ENCODE measurements around the gene ANKZF1.

The ANKZF1 gene

DNA sequence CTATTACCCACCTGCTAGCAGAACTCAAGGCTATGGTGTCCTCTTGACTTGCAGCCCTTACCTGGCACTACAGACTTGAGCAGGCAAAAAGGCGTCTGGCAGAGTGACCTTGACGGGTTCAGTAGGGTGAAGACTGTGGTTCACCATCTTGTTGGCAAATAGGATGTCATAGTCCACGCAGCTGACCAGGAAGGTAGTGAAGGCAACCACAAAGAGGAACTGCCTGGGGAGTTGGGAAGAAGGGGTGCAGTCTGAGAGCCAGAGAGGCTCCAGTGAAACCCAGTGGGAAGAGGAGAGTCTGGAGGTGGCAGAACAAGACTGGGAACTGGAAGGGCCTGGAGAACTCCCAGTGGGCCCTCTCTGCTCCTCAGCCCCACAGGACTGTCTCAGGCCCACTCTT is 4.3 kb upstream of the ANKZF1 start:
- FAIRE-seq, result no peak
- no peak for DNase-seq (ENCODE audit: insufficient read length, low spot score)

DNA sequence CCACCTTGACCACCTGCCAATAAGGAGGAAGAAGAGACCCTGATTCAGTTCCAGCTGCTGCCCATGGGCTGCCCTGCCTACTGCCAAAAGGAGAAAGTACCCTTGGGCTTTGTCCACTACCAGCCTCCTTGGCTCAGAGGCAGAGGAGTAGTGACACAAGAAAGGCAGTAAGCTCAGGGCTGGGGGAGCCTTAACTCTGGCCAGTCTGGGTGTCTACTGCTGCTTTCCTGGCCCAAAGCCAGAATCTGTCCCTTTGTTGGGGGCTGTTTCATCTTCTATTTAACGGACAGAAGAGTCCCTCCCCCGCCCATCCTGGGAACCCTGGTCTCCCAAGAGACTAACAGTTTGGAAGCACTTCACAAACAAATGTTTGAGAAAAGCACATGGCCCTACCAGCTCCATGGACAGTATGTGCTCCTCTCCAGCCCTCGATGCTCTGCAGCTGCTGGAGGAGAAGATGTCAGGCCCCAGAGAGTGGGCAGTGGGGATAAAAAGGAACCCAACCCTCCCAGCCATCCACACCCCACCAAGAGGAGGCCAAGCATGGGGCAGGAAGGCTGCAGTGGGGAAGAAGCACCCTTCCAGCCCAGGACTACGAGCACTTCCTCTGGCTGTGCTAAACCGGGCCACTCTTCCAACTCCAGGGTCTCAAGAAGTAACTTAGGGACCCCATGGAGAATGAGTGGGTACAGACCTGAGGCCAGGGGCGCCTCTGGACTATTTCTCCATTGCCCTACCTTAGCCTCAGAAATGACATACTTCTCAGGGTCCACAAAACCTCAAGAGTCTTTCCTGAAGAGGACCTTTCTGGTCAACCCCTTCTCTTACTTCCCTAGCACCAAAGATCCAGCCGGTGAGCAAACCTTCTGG is 1.3 kb upstream of the ANKZF1 start:
- FAIRE-seq (no peak), DNase-seq (ENCODE audit: insufficient read length, low spot score) (no peak)

DNA sequence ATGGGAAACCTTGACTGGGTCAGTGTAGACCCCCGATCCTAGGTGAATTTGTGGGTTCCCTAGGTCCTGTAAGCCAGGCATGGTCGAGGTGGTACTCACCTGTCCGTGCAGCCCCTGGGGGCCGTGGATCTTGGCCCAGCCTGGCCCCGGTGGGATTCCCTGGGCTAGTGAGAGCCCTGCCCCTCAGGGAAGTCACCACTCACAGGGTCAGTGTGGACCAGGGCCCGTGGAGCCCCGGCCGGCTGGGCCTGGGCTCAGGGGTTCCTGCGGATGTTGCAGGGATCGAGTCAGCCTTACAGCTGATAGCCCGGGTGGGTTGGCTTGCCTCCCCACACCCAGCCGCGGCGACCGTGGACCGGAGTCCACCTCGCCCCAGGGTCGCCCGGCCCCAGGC is 698 bp upstream of the ANKZF1 start:
- FAIRE-seq (no peak), DNase-seq (ENCODE audit: insufficient read length, low spot score) (no peak)

DNA sequence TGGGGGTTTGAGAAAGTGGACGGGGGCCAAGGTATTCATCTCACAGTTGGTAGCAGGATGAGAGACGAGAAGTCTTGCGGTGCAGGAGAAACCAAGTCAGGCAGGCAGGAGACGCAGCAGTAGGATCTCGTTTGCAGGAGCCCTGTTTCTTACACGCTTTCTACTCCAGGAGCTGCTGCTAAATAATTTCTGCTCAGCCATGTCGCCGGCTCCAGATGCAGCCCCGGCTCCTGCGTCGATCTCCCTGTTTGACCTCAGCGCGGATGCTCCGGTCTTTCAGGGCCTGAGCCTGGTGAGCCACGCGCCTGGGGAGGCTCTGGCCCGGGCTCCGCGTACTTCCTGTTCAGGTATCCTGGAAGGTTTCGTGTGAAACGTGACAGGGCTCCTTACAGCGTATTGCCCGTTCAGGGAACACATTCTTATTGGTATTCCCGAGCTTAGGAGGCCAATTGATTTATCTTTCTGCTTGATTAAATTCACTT is 494 bp downstream of the ANKZF1 start:
- no peak for DNase-seq (ENCODE audit: insufficient read length, low spot score)
- no peak for FAIRE-seq

DNA sequence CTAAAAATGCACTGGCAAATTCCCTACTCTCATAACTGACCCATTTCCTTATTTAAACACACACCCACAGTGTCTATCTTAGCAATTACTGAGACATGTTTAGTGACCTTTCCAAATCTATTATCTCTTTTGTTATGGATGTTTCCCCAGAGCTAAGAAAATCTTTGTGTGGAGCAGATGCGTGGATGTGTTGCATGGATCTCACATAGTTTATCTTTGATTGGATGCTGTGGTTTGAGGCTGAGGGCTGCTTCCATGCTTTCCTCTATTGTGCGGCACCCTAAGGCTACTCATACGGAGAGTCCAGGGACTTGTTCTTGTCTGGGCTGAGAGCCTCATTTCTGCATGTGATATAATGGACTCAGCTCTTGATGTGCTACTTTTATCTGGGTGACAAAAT is 4.7 kb downstream of the ANKZF1 start:
- no peak for FAIRE-seq
- no peak for DNase-seq (ENCODE audit: insufficient read length, low spot score)

DNA sequence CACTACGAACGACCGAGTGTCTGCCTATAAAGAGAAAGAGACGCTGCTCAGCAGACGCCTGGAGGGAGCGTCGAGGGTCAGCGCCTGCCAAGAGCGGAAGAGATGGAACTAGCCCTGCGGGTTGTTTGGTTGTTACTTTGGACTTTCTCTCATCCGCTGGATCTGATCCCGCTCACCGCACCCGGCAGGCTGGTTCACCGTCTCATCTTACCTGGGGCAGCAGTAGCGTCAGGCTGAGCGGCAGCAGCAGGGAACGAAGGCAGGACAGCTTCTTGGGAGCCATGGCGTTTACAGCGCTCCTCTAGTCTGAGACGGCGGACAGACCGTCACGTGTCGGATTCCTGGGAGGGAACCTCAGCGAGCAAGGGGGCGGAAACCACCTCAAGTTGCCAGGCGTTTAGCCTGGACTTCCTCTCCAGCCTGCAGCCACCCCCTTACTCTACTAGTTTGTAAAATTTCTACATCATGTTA is 13.7 kb downstream of the ANKZF1 start:
- FAIRE-seq (no peak), DNase-seq (ENCODE audit: insufficient read length, low spot score) (no peak)

DNA sequence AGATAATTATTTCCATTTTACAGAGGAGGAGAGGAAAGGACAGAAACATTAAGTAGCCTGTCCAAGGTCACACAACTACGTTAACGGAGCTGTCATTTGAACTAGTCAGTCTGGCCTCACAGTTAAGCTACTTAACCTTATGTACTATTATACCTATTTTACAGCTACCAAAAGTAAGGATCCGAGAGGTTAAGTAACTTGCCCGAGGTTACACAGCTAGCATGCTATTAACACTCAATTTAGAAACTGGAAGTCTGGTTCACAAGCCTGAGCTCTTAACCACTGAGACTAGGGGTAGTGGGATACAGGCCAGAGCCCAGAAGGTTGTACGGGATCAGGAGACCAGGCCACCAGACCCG is 15.2 kb downstream of the ANKZF1 start:
- FAIRE-seq (no peak), DNase-seq (ENCODE audit: insufficient read length, low spot score) (no peak)

DNA sequence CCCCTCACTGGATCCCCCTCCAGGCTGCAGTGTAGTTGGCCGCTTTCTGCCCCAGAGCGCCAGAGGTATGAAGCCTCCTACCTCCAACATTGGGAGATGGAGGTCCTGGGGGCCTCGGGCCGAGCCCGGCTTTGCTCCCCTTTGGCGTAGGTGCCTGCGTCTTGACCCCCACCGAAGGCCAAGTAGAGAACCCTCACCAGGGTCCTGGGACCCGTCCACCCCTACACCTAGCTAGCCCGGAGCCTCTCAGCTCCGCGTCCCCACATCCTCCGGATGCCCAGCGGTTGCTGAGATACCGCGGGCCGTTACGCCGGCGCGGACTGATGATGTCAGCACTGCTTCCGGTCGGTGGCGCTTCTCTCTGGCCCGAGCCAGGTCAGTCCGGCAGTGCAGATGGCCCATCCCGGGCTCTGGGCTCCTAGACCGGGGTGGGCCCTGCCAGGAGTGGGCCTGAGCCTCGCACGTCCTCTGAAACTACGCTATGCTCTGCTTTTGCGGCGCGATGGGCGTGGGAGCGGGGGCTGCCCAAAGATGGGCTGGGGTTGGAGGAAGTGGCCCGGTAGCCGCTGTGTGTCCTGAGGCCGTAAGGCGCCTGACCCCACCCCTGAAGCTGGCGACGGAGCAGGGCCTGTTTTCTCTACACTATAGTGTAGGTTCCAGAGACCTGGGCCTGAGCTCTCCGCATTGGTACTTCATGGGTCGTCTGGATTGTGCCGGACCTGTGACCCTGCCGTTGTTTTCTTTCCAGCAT is 15.7 kb downstream of the ANKZF1 start, which contains the start of the genes GLB1L and STK16:
Gene GLB1L, minus strand, starts transcription at position 297 of the 751 bp plus-strand sequence. CDS start 1,871 bp downstream, outside the sequence.
Gene STK16, plus strand, starts transcription at position 332 of the 751 bp plus-strand sequence. CDS start 521 bp downstream, outside the sequence.
- peak; percentile 89 for FAIRE-seq
- peak; percentile 97 for DNase-seq (ENCODE audit: insufficient read length, low spot score)

DNA sequence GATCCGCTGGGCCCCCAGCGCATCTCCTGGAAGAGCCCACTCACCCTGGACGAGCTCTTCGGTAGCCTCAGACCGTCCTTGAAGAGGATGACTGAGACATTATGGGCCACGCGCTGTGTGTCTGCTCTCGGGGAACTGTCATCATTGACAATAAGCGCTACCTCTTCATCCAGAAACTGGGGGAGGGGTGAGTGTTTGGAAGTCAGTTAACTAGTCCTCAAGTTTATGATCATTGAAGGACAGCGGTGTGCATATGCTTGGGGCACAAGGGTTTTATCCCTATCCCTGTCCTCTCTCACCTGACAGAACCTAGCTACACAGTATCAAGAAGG is 16.3 kb downstream of the ANKZF1 start:
- FAIRE-seq, result no peak
- no peak for DNase-seq (ENCODE audit: insufficient read length, low spot score)

DNA sequence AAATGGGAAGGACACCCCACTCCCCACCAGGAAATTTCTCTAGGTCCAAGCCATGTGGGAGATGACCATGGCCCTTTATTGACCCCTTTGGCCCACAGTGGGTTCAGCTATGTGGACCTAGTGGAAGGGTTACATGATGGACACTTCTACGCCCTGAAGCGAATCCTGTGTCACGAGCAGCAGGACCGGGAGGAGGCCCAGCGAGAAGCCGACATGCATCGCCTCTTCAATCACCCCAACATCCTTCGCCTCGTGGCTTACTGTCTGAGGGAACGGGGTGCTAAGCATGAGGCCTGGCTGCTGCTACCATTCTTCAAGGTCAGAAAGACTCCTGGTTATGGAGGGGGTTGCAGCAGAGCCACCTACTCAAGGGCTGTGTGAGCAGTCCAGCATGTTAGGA is 17.0 kb downstream of the ANKZF1 start:
- FAIRE-seq (no peak), DNase-seq (ENCODE audit: insufficient read length, low spot score) (no peak)

DNA sequence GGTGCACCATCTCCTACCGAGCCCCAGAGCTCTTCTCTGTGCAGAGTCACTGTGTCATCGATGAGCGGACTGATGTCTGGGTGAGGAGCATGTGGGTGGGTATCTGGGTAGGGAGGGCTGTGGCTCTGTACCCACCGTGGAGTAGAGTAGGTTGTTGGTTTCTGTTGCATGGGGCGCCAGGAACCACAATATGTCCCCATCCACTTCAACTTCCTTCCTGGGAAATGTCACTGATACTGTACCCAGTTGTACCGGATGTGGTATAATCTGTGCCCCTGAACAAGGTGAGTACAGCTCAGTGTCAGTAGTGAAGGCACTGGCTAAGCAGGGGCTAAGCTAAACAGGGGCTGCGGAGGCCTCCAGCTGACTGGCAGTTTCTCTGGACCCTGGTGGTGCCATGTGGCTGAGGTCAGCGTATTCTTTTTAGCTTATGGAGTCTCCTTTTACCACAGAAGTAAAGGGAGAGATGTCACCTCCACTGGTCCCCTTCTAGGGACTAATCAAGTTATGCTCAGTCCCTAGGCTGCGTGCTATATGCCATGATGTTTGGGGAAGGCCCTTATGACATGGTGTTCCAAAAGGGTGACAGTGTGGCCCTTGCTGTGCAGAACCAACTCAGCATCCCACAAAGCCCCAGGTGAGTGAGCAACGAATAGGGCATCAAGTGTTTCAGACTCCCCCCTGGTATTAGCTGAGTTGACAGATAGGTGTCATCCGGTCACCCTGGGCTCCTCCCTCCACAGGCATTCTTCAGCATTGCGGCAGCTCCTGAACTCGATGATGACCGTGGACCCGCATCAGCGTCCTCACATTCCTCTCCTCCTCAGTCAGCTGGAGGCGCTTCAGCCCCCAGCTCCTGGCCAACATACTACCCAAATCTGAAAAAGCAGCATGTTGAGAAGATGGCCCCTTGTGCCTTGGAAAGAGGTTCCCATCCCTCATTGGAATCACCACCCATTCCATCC is 18.4 kb downstream of the ANKZF1 start:
- DNase-seq (ENCODE audit: insufficient read length, low spot score), result no peak

DNA sequence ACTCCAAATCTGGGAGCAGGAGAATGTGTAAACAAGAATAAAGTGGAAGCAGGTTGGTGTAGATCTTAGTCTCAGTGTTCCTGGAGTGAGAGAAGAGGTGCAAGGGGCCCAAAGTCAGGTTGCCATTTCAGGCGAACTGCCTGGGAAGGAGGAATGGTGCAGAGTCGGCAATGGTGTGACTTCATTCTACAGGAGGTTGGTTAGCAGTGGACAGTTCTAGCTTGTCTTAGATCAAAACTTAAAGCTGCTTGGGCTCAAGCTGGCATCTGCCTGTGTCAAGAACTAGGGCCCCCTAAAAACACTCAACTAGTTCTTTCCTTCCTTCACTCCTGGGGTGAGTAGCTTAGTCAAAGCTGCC is 19.2 kb downstream of the ANKZF1 start:
- no peak for DNase-seq (ENCODE audit: insufficient read length, low spot score)
- no peak for FAIRE-seq

More for the DNA sequence above, 18.4 kb downstream of the ANKZF1 start:
- FAIRE-seq, result no peak

DNA sequence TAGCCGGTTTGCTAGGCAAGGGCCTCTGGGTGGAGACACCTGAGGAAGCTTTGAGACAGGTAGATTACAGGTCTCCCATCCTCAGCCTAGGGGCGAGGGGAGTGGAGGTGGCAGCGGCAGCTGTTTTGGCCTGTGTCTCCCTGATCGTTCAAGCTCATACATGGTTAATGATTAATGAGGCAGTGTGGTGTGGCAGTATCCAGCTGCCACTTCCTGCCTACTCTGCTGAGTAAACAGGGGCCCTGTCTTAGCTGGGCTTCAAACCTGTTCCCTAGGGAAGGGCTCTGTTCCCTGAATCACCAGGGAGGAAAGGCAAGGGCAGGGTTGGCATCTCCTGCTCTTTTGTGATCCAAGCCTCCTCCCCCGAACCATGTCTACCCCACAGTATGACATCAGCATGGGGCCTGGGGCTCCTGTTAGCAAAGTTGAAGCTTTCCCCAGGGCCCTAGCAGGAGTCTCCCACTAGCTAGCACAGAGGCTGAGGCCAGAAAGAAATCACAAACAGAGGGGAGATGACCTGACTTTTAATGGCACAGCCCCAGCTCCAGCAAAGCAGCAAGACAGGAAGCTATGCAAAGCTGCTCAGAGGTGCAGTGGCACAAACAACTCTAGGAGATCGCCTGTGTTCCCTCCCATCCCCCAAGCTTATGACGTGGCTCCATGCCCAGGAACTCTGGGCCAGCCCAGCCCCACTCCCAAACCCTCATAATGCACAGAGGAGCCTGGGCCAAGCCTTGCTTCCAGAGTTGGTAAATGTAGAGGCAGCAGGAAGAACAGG is 19.8 kb downstream of the ANKZF1 start:
- FAIRE-seq, result no peak

DNA sequence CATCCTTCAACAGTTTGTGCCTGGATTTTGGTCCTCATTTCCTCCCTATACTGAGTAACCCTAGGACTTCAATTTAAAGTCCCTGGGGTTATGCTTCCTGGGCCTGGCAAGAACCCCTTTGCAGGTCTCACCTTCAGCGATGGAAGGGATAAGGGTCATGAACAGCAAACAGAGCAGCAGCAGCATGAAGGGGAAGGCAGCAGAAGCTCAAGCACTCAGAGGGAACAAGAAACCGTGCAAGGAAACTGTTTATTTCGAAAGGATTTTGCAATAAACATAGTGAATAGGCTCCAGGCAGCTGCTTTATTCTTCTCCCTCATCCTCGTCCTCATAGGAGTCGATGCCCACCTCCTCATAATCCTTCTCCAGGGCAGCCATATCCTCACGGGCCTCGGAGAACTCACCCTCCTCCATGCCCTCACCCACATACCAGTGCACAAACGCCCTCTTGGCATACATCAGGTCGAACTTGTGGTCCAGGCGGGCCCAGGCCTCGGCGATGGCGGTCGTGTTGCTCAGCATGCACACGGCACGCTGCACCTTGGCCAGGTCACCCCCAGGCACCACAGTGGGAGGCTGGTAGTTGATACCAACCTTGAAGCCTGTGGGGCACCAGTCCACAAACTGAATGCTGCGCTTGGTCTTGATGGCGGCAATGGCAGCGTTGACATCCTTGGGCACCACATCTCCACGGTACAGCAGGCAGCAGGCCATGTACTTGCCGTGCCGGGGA is 20.6 kb downstream of the ANKZF1 start:
- FAIRE-seq, result no peak
- DNase-seq (ENCODE audit: insufficient read length, low spot score), result no peak

More for the DNA sequence above, 19.8 kb downstream of the ANKZF1 start:
- DNase-seq (ENCODE audit: insufficient read length, low spot score), result no peak

DNA sequence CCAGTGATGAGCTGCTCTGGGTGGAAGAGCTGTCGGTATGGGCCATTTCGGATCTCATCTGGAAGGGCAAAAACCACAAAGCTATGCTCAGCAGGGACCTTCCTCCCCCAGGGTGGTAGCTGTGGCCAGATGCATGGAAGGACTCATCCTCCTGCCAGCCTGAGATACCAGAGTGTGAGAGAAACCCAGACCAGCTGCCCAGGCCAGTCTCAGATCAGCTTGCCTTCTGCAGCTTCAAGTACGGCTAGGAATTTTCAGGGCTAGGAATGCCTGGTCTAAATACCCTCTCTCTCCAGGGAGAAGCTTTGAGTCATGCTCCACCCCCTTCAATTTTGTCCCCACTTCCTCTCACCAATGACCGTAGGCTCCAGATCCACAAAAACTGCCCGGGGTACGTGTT is 22.1 kb downstream of the ANKZF1 start:
- FAIRE-seq, result no peak
- no peak for DNase-seq (ENCODE audit: insufficient read length, low spot score)

DNA sequence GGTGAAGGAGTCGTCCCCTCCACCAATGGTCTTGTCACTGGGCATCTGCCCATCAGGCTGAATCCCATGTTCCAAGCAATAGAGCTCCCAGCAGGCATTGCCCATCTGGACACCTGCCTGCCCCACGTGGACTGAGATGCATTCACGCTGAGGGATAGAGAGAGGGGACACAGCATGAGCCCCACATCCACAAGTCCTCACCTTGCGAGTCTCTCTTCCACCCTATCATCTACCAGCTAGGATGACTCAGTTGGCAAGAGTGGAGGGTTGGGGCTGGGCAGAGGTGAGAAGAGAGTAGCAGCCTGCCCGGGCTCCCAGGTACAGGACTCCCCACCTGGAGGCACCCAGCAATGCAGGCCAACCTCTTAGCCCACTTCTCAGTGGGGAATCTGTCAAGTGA is 22.5 kb downstream of the ANKZF1 start:
- DNase-seq (ENCODE audit: insufficient read length, low spot score) (no peak), FAIRE-seq (no peak)

DNA sequence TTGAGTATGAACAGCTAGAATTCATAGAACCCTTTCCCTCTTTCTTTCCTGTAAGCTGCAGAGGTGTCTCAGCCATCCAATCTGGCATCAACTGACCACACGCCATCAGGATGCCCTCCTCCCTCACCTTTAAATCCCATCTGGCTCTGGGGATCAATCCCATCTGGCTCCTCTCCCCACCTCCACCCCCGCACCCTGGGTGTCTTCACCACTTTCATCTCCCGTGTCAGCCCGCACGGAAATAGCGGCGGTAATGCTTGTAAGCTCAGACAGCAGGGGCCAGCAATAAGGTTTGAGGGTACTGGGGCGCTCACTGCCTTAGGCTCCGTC is 22.9 kb downstream of the ANKZF1 start:
- FAIRE-seq (no peak), DNase-seq (ENCODE audit: insufficient read length, low spot score) (no peak)

DNA sequence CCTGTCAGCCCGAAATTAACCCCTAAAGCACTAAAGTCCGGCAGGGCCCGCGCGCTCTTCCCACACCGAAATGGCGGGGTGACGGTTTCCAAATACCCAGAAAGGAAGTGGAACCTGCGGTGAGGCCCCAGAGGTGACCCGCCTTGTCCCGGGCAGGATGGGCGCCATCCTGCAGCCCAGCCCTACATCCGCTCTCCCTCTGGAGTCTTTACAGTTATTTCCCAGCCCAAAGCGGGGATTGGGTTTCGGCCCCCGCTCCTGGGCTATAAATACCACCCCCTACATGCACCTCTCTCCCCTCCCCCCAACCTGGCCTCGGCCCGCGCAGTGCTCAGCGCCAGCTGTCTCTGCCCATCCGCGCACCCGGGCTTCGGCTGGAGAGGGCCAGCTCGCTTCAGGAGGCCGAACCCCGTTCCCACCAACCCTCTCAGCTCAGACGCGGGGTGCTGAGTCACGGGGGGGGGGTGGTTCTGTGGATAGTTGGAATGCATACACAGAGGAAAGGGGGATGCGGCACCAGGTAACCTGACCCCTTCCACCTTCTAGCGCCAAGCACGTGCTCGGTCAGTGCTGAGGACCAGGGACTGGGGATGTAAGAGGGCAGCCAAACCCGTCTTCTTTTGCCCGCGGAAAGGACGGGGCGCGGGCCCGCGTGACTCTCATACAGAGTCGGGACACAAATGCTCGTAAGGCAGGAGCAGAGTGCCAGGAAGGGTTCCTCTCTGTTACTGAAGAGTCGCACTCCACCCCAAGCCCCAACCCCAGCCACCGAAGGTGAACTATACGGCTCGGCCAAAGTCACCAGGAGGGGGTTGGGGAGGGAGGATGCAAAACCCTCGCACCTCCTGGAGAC is 23.5 kb downstream of the ANKZF1 start, which contains the start of gene TUBA4B:
Gene TUBA4B, plus strand, starts transcription at position 344 of the 853 bp plus-strand sequence. Its CDS starts 165 bp downstream, at position 509.
- FAIRE-seq, result no peak
- DNase-seq (ENCODE audit: insufficient read length, low spot score), result no peak

All from HTR-8/SVneo (cell line).